ENCODE measurements around the gene ZNF808. TPM values are rescaled to one million over a fixed set of nuclear protein-coding genes. Genes with fewer than 3 reads are reported as not detected.
"Not testable (repeated sequence)": the region's sequence is repeated elsewhere in the genome, so short reads cannot be mapped to it uniquely, and the experiment has no call there.

The ZNF808 gene
- total RNA-seq, 2 experiments from 2014 or later = 36.7 to 42.6 TPM

- Mint-ChIP-seq H3K4me1 (no peaks in the 10 kb centered on the region), H3K36me3 (ENCODE audit: low read depth) (peaks cover 84% of the 10 kb centered on the region), H3K4me3 (no peak overlapping the region), H3K27ac (no peak overlapping the region), H3K27me3 (no peaks in the 10 kb centered on the region), H3K9me3 (peaks cover 49% of the 10 kb centered on the region)
- ChIA-PET CTCF (no interaction called here), POLR2A (no interaction called here)
- DNase-seq = no peak
Measured at GRCh38 chr19:52585604-52586003, 58.1 kb downstream of the ZNF808 start.

- peaks cover 42% of the 10 kb centered on the region for H3K9me3 Mint-ChIP-seq
- H3K4me1 Mint-ChIP-seq = no peaks in the 10 kb centered on the region
- ChIA-PET POLR2A (no interaction called here), CTCF (no interaction called here)
- H3K27me3 Mint-ChIP-seq = no peaks in the 10 kb centered on the region
- H3K36me3 Mint-ChIP-seq (ENCODE audit: low read depth) = peaks cover 68% of the 10 kb centered on the region
- no peak for DNase-seq
- H3K27ac Mint-ChIP-seq = no peak overlapping the region
- no peak overlapping the region for H3K4me3 Mint-ChIP-seq
Measured at GRCh38 chr19:52590728-52591127, 63.3 kb downstream of the ZNF808 start.

- ChIA-PET CTCF (no interaction called here), POLR2A (no interaction called here)
- H3K27ac Mint-ChIP-seq = no peak overlapping the region
- peaks cover 50% of the 10 kb centered on the region for H3K9me3 Mint-ChIP-seq
- no peaks in the 10 kb centered on the region for H3K4me1 Mint-ChIP-seq
- H3K36me3 Mint-ChIP-seq (ENCODE audit: low read depth) = peaks cover 72% of the 10 kb centered on the region
- no peak overlapping the region for H3K4me3 Mint-ChIP-seq
- no peaks in the 10 kb centered on the region for H3K27me3 Mint-ChIP-seq
- no peak for DNase-seq
Measured at GRCh38 chr19:52592301-52592700, 64.8 kb downstream of the ZNF808 start.

- H3K4me1 Mint-ChIP-seq, CTCF ChIA-PET, H3K27me3 Mint-ChIP-seq, H3K27ac Mint-ChIP-seq, DNase-seq, POLR2A ChIA-PET, H3K4me3 Mint-ChIP-seq: not testable (repeated sequence)
- H3K9me3 Mint-ChIP-seq = peaks cover 54% of the 10 kb centered on the region
- H3K36me3 Mint-ChIP-seq (ENCODE audit: low read depth) = peaks cover 71% of the 10 kb centered on the region
Measured at GRCh38 chr19:52593441-52593840, 66.0 kb downstream of the ZNF808 start.

- no peak for DNase-seq
- H3K4me1 Mint-ChIP-seq = peaks cover 13% of the 10 kb centered on the region
- POLR2A ChIA-PET = interaction anchor here (0.6 kb wide), 1 partner anchor 14 kb away, joined by 3 read pairs; no protein-coding TSS in a partner anchor
- H3K4me3 Mint-ChIP-seq = no peak overlapping the region
- H3K36me3 Mint-ChIP-seq (ENCODE audit: low read depth) = peaks cover 61% of the 10 kb centered on the region
- CTCF ChIA-PET = no interaction called here
- no peak overlapping the region for H3K27ac Mint-ChIP-seq
- no peaks in the 10 kb centered on the region for H3K27me3 Mint-ChIP-seq
- H3K9me3 Mint-ChIP-seq = peaks cover 61% of the 10 kb centered on the region
Measured at GRCh38 chr19:52599241-52599640, 71.8 kb downstream of the ZNF808 start.

GRCh38 chr19:52600639-52601024 is 73.2 kb downstream of the ZNF808 start:
- Mint-ChIP-seq H3K9me3 (peaks cover 61% of the 10 kb centered on the region), H3K27me3 (no peaks in the 10 kb centered on the region), H3K4me1 (peaks cover 17% of the 10 kb centered on the region), H3K4me3 (peak overlapping the region; percentile 85), H3K27ac (peak overlapping the region; percentile 26), H3K36me3 (ENCODE audit: low read depth) (peaks cover 61% of the 10 kb centered on the region)
- ChIA-PET POLR2A (no interaction called here), CTCF (no interaction called here)
- DNase-seq = no peak

GRCh38 chr19:52601025-52601973 is 73.8 kb downstream of the ZNF808 start:
- Mint-ChIP-seq H3K36me3 (ENCODE audit: low read depth) (peaks cover 60% of the 10 kb centered on the region), H3K27ac (peak overlapping the region; percentile 62), H3K27me3 (no peaks in the 10 kb centered on the region), H3K4me1 (peaks cover 23% of the 10 kb centered on the region), H3K4me3 (peak overlapping the region; percentile 85), H3K9me3 (peaks cover 59% of the 10 kb centered on the region)
- peak; percentile 95 for DNase-seq
- ChIA-PET POLR2A (interaction anchor here (0.6 to 0.9 kb wide), 2 partner anchors 24 to 36 kb away, joined by 3 to 4 read pairs; partner anchors contain the start of gene ZNF83), CTCF (no interaction called here)

- DNase-seq, H3K27me3 Mint-ChIP-seq: not testable (repeated sequence)
- peak overlapping the region; percentile 55 for H3K27ac Mint-ChIP-seq
- H3K4me1 Mint-ChIP-seq = peaks cover 25% of the 10 kb centered on the region
- POLR2A ChIA-PET = interaction anchor here (0.6 to 0.9 kb wide), 2 partner anchors 23 to 36 kb away, joined by 3 to 4 read pairs; partner anchors contain the start of gene ZNF83
- CTCF ChIA-PET = interaction anchor here (0.7 kb wide), 1 partner anchor 30 kb away, joined by 4 read pairs; no protein-coding TSS in a partner anchor
- H3K4me3 Mint-ChIP-seq = peak overlapping the region; percentile 85
- peaks cover 60% of the 10 kb centered on the region for H3K36me3 Mint-ChIP-seq (ENCODE audit: low read depth)
- peaks cover 59% of the 10 kb centered on the region for H3K9me3 Mint-ChIP-seq
Measured at GRCh38 chr19:52601974-52602366, 74.5 kb downstream of the ZNF808 start.

- peaks cover 56% of the 10 kb centered on the region for H3K9me3 Mint-ChIP-seq
- DNase-seq = no peak
- H3K27me3 Mint-ChIP-seq = no peaks in the 10 kb centered on the region
- no peak overlapping the region for H3K27ac Mint-ChIP-seq
- peak overlapping the region; percentile 51 for H3K4me3 Mint-ChIP-seq
- ChIA-PET POLR2A (no interaction called here), CTCF (no interaction called here)
- peaks cover 25% of the 10 kb centered on the region for H3K4me1 Mint-ChIP-seq
- peaks cover 56% of the 10 kb centered on the region for H3K36me3 Mint-ChIP-seq (ENCODE audit: low read depth)
Measured at GRCh38 chr19:52602941-52603340, 75.5 kb downstream of the ZNF808 start.

- H3K36me3 Mint-ChIP-seq (ENCODE audit: low read depth) = peaks cover 58% of the 10 kb centered on the region
- H3K27me3 Mint-ChIP-seq = no peaks in the 10 kb centered on the region
- peaks cover 54% of the 10 kb centered on the region for H3K9me3 Mint-ChIP-seq
- no peak overlapping the region for H3K4me3 Mint-ChIP-seq
- H3K4me1 Mint-ChIP-seq = peaks cover 25% of the 10 kb centered on the region
- CTCF ChIA-PET = no interaction called here
- no peak for DNase-seq
- POLR2A ChIA-PET = interaction anchor here (0.7 kb wide), 1 partner anchor 8 kb away, joined by 3 read pairs; no protein-coding TSS in a partner anchor
- H3K27ac Mint-ChIP-seq = no peak overlapping the region
Measured at GRCh38 chr19:52603558-52604207, 76.2 kb downstream of the ZNF808 start.

Other genes starting within 250 kb of the ZNF808 start
- 10 to 100 TPM; 12.4 to 14.0 TPM for gene ZNF480, start 230.5 kb upstream of the ZNF808 start, total RNA-seq
- gene ZNF610, start 191.4 kb upstream of the ZNF808 start, total RNA-seq = 1 to 10 TPM; 1.2 to 1.4 TPM
- gene ZNF880, start 157.7 kb upstream of the ZNF808 start, total RNA-seq = 10 to 100 TPM; 15.5 to 15.9 TPM
- gene ZNF528, start 129.8 kb upstream of the ZNF808 start, total RNA-seq = 10 to 100 TPM; 10.8 to 11.7 TPM
- not detected for gene ZNF534, start 98.5 kb upstream of the ZNF808 start, total RNA-seq
- 1 to 10 TPM in 1 of 2 experiments, under 1 TPM in 1; 0.95 to 1.2 TPM for gene ZNF578, start 74.1 kb upstream of the ZNF808 start, total RNA-seq
- 10 to 100 TPM; 29.7 to 30.5 TPM for gene ZNF701, start 42.6 kb downstream of the ZNF808 start, total RNA-seq
- 10 to 100 TPM; 49.1 to 49.7 TPM for gene ZNF83, start 110.7 kb downstream of the ZNF808 start, total RNA-seq
- 10 to 100 TPM; 26.6 TPM for gene ZNF611, start 207.4 kb downstream of the ZNF808 start, total RNA-seq